ENCODE measurements around the gene PSMD4. TPM values are rescaled to one million over a fixed set of nuclear protein-coding genes. Genes with fewer than 3 reads are reported as not detected.

The PSMD4 gene
- total RNA-seq, 2 donors from 2014 or later, result 168 to 205 TPM

DNA sequence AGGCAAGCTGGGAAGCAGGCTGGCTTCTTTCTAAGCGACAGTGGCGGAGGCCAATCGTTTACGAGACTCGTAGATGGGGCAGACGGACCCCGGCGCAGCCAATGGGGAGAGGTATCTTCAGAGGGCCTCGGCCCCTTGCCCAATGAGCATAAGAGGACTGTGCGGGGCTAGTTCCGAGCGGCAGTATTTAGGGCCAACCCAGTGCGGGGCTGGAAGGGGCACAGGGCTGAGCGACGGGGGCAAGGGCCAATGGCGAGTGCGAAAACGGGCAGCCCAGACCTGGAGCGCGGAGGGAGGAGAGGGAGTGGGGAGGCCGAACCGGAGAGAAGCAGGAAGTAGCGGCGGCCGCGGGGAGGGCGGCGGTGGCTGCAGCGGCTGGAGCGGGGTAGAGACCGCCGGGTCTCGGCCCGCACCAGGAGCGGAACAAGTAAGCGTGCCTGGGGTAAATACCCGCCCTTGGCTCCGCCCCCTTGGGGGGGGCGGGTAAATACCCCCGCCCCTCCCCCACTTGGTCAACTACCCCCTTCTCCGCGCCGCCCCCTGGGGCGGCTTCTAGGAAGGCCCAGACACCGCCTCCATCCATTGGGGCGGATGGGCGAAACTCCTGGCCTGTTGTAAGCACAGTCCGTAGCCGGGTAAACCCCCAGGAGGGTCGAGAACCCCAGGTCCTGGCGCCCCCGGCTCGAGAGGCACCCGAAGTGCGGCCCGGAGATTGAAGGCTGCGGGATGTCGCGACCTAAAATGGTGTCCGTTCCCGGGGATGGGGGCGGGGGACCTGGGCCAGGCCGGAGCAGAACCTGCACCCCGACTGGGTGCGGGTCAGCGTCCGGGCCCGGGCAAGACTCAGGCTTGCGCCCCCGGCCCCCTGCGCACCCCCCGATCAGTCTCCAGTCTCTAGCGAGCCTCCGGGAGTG is 27.7 kb downstream of the PSMD4 start, which contains the start of gene ZNF687:
TSS of gene ZNF687 (plus strand) at position 331 of the 914 bp plus-strand sequence. CDS start 3,993 bp downstream, outside the sequence.
- Mint-ChIP-seq H3K9me3 (peaks cover under 1 to 1% of the 10 kb centered on the region in 2 donors), H3K27ac (peak within 1 kb of the TSS; percentile 98), H3K4me3 (peak within 1 kb of the TSS; percentile 93 to 98), H3K36me3 (ENCODE audit: insufficient read depth in 2 of 2) (peaks cover 2 to 9% of the 10 kb centered on the region in 2 donors), H3K4me1 (ENCODE audit: low read depth) (peaks cover 59% of the 10 kb centered on the region), H3K27me3 (ENCODE audit: low read depth) (no peaks in the 10 kb centered on the region)
- DNase-seq (peak; percentile 98 to 100), ATAC-seq (replicated peaks in 1 of 2) (peak; percentile 89 to 90)

DNA sequence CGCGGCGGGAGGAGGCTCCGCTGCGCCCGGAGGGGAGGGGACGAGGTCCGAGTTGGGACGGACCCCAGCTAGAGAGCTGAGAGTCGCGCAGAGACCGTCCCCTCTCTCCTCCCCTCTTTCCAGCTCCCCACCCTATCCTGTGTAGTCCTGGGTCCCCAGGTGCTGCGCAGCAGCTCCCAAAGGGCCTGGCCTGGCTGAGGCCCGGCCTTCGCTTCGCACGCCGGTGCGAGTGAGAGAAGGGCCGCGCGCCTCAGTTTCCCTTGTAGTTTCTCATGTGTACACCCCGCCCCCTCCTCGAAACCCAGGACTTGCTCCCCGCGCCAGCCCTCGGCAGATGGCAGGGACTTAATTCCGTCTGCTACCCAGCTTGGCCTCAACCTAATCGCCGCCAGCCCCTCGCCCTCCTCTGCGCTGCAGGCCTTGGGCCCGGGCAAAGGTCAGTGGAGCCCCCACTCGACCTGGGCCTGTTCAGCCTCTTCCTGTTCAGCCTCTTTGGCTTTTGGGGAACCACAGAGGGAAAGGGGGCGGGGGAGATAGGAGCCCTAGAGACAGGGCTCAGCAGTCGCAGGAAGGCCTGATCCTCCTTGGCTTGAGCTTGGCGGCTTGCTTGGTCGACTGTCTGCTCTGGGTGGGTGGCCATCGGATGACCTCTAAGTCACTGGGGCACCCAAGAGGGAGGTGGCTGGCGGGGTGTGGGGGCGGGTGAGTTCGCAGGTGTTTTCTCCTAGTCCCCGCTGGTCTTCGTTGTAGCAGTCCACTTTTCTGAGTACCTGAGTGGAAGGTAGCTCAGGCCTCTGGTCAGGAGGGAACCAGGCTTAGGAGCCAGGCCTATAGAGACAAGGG is 28.6 kb downstream of the PSMD4 start:
- H3K9me3 Mint-ChIP-seq, result no peaks in the 10 kb centered on the region
- peak overlapping the region; percentile 90 to 93 for H3K4me3 Mint-ChIP-seq
- H3K36me3 Mint-ChIP-seq (ENCODE audit: insufficient read depth in 2 of 2), result peaks cover 2 to 9% of the 10 kb centered on the region in 2 donors
- peak; percentile 31 to 41 for DNase-seq
- H3K27me3 Mint-ChIP-seq (ENCODE audit: low read depth), result no peaks in the 10 kb centered on the region
- peaks cover 51% of the 10 kb centered on the region for H3K4me1 Mint-ChIP-seq (ENCODE audit: low read depth)
- peak overlapping the region; percentile 92 for H3K27ac Mint-ChIP-seq
- ATAC-seq (replicated peaks in 1 of 2), result no peak

DNA sequence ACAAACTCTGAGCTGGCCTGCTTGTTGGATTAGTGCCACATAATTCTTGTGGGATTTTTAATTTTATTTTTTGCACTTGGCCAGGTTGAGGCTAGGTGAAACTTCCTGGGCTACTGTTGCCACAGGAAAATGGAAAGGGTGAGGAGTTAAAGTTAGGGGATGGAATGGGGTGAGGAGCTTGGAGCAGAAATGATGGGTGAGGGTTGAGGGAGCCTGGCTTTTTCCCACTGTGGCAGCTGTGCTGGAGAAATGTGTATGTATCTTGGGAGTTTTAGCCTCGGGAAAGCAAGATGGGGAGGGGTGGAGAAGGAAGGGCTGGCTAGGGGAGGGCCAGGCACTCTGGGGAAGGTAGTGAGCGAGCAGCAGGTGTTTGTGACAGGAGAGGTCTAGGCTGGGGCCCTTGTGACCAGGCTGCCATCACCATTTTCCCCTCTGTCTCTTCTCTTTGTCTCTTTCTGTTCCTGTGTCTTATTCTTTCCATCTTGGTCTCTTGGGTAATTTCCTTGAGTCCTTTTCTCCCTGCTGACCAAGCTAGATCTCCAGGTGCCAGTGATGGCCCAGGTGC is 29.6 kb downstream of the PSMD4 start:
- Mint-ChIP-seq H3K36me3 (ENCODE audit: insufficient read depth in 2 of 2) (peaks cover 4 to 9% of the 10 kb centered on the region in 2 donors), H3K9me3 (no peaks in the 10 kb centered on the region), H3K4me3 (peak overlapping the region; percentile 90 to 93), H3K4me1 (ENCODE audit: low read depth) (peaks cover 50% of the 10 kb centered on the region), H3K27ac (peak overlapping the region; percentile 85), H3K27me3 (ENCODE audit: low read depth) (no peaks in the 10 kb centered on the region)
- DNase-seq (no peak), ATAC-seq (replicated peaks in 1 of 2) (no peak)

DNA sequence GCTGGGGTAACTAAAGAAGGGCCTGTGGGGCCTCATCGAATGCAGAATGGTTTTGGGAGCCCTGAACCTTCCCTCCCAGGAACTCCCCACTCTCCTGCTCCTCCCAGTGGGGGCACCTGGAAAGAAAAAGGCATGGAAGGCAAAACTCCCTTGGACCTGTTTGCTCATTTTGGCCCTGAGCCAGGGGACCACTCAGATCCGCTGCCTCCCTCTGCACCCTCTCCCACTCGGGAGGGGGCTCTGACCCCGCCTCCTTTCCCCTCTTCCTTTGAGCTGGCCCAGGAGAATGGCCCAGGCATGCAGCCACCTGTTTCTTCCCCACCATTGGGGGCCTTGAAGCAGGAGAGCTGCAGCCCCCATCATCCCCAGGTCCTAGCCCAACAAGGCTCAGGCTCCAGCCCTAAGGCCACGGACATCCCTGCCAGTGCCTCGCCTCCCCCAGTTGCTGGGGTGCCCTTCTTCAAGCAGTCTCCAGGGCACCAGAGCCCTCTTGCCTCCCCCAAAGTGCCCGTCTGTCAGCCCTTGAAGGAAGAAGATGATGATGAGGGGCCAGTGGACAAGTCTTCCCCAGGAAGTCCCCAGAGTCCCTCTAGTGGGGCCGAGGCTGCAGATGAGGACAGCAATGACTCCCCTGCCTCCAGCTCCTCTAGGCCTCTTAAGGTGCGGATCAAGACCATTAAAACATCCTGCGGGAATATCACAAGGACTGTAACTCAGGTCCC is 32.2 kb downstream of the PSMD4 start:
- no peak overlapping the region for H3K4me3 Mint-ChIP-seq
- H3K36me3 Mint-ChIP-seq (ENCODE audit: insufficient read depth in 2 of 2), result peaks cover 6 to 12% of the 10 kb centered on the region in 2 donors
- no peaks in the 10 kb centered on the region for H3K27me3 Mint-ChIP-seq (ENCODE audit: low read depth)
- H3K27ac Mint-ChIP-seq, result no peak overlapping the region
- H3K4me1 Mint-ChIP-seq (ENCODE audit: low read depth), result peaks cover 46% of the 10 kb centered on the region
- H3K9me3 Mint-ChIP-seq, result no peaks in the 10 kb centered on the region
- DNase-seq (no peak), ATAC-seq (replicated peaks in 1 of 2) (no peak)

DNA sequence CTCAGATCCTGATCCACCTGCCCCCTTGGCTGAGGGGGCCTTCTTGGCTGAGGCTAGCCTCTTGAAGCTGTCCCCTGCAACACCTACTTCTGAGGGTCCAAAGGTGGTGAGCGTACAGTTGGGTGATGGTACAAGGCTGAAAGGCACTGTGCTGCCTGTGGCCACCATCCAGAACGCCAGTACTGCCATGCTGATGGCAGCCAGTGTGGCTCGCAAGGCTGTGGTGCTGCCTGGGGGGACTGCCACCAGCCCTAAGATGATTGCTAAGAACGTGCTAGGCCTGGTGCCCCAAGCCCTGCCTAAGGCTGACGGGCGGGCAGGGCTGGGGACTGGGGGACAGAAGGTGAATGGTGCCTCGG is 32.8 kb downstream of the PSMD4 start:
- no peaks in the 10 kb centered on the region for H3K9me3 Mint-ChIP-seq
- DNase-seq, result no peak
- peaks cover 46% of the 10 kb centered on the region for H3K4me1 Mint-ChIP-seq (ENCODE audit: low read depth)
- H3K27me3 Mint-ChIP-seq (ENCODE audit: low read depth), result no peaks in the 10 kb centered on the region
- no peak overlapping the region for H3K27ac Mint-ChIP-seq
- H3K4me3 Mint-ChIP-seq, result no peak overlapping the region
- peaks cover 6 to 12% of the 10 kb centered on the region in 2 donors for H3K36me3 Mint-ChIP-seq (ENCODE audit: insufficient read depth in 2 of 2)
- no peak for ATAC-seq (replicated peaks in 1 of 2)

DNA sequence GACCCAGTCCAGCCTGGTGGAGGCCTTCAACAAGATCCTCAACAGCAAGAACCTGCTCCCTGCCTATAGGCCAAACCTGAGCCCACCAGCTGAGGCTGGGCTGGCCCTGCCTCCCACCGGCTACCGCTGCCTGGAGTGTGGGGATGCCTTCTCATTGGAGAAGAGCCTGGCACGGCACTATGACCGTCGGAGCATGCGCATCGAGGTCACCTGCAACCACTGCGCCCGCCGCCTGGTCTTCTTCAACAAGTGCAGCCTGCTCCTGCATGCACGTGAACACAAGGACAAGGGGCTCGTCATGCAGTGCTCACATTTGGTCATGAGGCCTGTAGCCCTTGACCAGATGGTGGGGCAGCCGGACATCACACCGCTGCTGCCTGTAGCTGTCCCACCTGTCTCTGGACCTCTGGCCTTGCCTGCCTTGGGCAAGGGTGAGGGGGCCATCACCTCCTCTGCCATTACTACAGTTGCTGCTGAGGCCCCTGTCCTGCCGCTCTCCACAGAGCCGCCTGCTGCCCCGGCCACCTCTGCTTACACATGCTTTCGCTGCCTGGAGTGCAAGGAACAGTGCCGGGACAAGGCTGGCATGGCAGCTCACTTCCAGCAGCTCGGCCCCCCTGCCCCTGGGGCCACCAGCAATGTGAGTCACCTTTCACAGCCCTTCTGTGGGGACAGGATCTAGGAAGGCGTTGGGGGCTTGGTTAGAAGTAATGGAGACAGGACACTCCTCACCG is 33.4 kb downstream of the PSMD4 start:
- H3K36me3 Mint-ChIP-seq (ENCODE audit: insufficient read depth in 2 of 2), result peaks cover 7 to 13% of the 10 kb centered on the region in 2 donors
- H3K9me3 Mint-ChIP-seq, result no peaks in the 10 kb centered on the region
- H3K4me1 Mint-ChIP-seq (ENCODE audit: low read depth), result peaks cover 46% of the 10 kb centered on the region
- no peak for DNase-seq
- no peak for ATAC-seq (replicated peaks in 1 of 2)
- H3K4me3 Mint-ChIP-seq, result no peak overlapping the region
- H3K27ac Mint-ChIP-seq, result no peak overlapping the region
- no peaks in the 10 kb centered on the region for H3K27me3 Mint-ChIP-seq (ENCODE audit: low read depth)

DNA sequence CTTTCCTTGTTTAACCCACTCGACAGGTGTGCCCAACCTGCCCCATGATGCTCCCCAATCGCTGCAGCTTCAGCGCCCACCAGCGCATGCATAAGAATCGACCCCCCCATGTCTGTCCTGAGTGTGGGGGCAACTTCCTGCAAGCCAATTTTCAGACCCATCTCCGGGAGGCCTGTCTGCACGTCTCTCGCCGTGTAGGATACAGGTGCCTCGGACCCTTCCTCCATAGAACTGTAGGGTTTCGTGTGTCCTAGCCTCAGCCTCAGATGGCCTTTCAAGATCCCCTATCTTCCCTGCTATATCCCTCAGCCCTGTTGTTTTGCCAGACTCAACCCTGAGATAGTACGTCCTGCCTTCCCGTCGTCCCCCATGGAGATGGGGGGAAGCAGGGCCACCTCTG is 34.0 kb downstream of the PSMD4 start:
- Mint-ChIP-seq H3K4me3 (no peak overlapping the region), H3K36me3 (ENCODE audit: insufficient read depth in 2 of 2) (peaks cover 7 to 11% of the 10 kb centered on the region in 2 donors), H3K27ac (no peak overlapping the region), H3K4me1 (ENCODE audit: low read depth) (peaks cover 42% of the 10 kb centered on the region), H3K27me3 (ENCODE audit: low read depth) (no peaks in the 10 kb centered on the region), H3K9me3 (no peaks in the 10 kb centered on the region)
- no peak for DNase-seq
- ATAC-seq (replicated peaks in 1 of 2), result no peak

DNA sequence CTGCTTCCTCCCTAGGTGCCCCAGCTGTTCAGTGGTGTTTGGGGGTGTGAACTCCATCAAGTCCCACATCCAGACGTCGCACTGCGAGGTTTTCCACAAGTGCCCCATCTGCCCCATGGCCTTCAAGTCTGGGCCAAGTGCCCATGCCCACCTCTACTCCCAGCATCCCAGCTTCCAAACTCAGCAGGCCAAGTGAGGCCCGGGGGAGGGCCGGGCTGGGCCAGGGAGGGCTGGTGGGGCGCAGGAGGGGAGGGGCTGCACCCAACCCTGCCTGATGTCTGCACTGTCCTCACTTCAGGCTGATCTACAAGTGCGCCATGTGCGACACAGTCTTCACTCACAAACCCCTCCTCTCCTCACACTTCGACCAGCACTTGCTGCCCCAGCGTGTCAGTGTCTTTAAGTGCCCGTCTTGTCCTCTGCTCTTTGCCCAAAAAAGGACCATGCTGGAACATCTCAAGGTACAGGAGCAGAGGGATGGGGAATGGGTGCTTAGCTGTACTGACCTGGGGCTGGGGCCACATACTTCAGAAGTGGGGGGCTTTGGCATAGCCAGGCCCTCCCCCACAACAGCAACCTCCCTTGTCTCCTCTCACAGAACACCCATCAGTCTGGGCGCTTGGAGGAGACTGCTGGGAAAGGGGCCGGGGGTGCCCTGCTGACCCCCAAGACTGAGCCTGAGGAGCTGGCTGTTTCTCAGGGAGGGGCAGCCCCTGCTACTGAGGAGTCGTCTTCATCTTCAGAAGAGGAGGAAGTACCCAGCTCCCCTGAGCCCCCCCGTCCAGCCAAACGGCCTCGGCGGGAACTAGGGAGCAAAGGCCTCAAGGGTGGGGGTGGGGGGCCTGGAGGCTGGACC is 34.8 kb downstream of the PSMD4 start:
- H3K27ac Mint-ChIP-seq, result peak overlapping the region; percentile 34
- H3K9me3 Mint-ChIP-seq, result no peaks in the 10 kb centered on the region
- H3K4me1 Mint-ChIP-seq (ENCODE audit: low read depth), result peaks cover 33% of the 10 kb centered on the region
- DNase-seq (no peak), ATAC-seq (replicated peaks in 1 of 2) (peak in 1 of 2 donors; percentile 8)
- peaks cover 7 to 11% of the 10 kb centered on the region in 2 donors for H3K36me3 Mint-ChIP-seq (ENCODE audit: insufficient read depth in 2 of 2)
- no peaks in the 10 kb centered on the region for H3K27me3 Mint-ChIP-seq (ENCODE audit: low read depth)
- no peak overlapping the region for H3K4me3 Mint-ChIP-seq

DNA sequence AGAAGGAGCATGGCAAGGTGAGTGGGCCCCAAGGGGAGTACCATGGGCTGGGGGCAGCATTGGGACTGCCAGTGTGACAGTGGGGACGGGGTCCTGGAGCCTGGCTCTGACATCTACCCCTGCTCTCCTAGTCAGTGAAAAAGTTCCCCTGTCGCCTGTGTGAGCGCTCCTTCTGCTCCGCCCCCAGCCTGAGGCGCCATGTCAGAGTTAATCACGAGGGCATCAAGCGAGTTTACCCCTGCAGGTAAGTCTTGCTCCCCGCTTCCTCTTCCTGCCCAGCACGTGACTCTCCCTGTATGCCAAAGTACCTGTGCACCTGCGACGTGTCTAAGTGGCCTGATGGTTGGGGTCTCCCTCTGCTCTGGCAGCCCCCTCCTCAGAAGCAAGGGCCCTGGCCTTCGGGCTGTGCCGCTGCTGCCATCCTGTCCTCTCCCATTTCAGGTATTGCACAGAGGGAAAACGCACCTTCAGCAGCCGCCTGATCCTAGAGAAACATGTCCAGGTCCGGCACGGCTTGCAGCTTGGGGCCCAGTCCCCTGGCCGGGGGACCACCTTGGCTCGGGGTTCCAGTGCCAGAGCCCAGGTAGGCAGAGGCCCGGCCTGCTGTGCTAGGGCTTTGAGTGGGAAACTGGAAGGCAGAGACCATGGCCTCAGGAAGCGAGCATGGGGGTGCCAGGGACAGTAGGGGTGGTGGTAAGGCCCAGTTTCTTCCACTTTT is 35.6 kb downstream of the PSMD4 start:
- no peak for ATAC-seq (replicated peaks in 1 of 2)
- no peak for DNase-seq
- no peaks in the 10 kb centered on the region for H3K9me3 Mint-ChIP-seq
- H3K4me1 Mint-ChIP-seq (ENCODE audit: low read depth), result peaks cover 25% of the 10 kb centered on the region
- H3K27ac Mint-ChIP-seq, result peak overlapping the region; percentile 71
- H3K36me3 Mint-ChIP-seq (ENCODE audit: insufficient read depth in 2 of 2), result peaks cover 7 to 11% of the 10 kb centered on the region in 2 donors
- H3K4me3 Mint-ChIP-seq, result no peak overlapping the region
- H3K27me3 Mint-ChIP-seq (ENCODE audit: low read depth), result no peaks in the 10 kb centered on the region

DNA sequence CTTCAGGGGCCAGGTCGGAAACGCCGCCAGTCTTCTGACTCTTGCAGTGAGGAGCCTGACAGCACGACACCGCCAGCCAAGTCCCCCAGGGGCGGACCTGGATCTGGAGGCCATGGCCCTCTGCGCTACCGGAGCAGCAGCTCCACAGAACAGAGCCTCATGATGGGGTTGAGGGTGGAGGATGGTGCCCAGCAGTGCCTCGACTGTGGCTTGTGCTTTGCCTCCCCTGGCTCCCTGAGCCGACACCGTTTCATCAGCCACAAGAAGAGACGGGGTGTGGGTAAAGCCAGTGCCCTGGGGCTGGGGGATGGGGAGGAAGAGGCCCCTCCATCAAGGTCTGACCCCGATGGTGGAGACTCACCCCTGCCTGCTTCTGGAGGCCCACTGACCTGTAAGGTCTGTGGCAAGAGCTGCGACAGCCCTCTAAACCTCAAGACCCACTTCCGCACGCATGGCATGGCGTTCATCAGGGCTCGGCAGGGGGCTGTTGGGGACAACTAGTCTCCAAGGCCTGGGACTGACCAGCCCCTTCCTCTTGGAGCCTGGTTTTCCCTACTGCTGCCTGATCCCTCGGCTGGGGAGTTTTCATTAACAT is 36.3 kb downstream of the PSMD4 start:
- H3K9me3 Mint-ChIP-seq, result no peaks in the 10 kb centered on the region
- peaks cover 7 to 10% of the 10 kb centered on the region in 2 donors for H3K36me3 Mint-ChIP-seq (ENCODE audit: insufficient read depth in 2 of 2)
- H3K4me3 Mint-ChIP-seq, result no peak overlapping the region
- H3K27me3 Mint-ChIP-seq (ENCODE audit: low read depth), result no peaks in the 10 kb centered on the region
- H3K4me1 Mint-ChIP-seq (ENCODE audit: low read depth), result peaks cover 20% of the 10 kb centered on the region
- DNase-seq (no peak), ATAC-seq (replicated peaks in 1 of 2) (no peak)
- H3K27ac Mint-ChIP-seq, result no peak overlapping the region

All from activated T-cell treated with anti-CD3 and anti-CD28 coated beads, Interleukin-2, amount 50 U/mL, for 72 hours (primary cell).